Mesodermal cell (in vitro differentiated cells): Measurements from ENCODE around the gene CGRRF1.

Experiments used
- H3K27ac ChIP-seq: 2 replicates; pipeline ENCODE4 v1.7.0; 2013; ENCODE audit warnings: mild to moderate bottlenecking, low read depth, low read length, moderate library complexity; ENCODE audit not compliant: severe bottlenecking
- H3K36me3 ChIP-seq: 2 replicates; pipeline ENCODE4 v1.7.1; 2013; ENCODE audit warnings: mild to moderate bottlenecking, low read length, moderate library complexity; ENCODE audit not compliant: control insufficient read depth, insufficient read depth
- H3K4me1 ChIP-seq: one replicate; pipeline ENCODE4 v1.7.1; 2013; ENCODE audit warnings: mild to moderate bottlenecking, low read length; ENCODE audit not compliant: insufficient read depth, control insufficient read depth, poor library complexity, severe bottlenecking
- H3K4me3 ChIP-seq: 2 replicates; pipeline ENCODE4 v1.7.0; 2013; ENCODE audit warnings: low read length, control low read depth, mild to moderate bottlenecking; ENCODE audit not compliant: insufficient read depth, poor library complexity, severe bottlenecking; ENCODE audit errors: extremely low read depth
- H3K9me3 ChIP-seq: 2 replicates; pipeline ENCODE4 v1.7.1; 2013; ENCODE audit warnings: mild to moderate bottlenecking, low read length, moderate library complexity; ENCODE audit not compliant: control insufficient read depth
- WGBS, 2 experiments: methylation state at CpG; one replicate each; pipeline ENCODE4 v1.1.5; 2013; ENCODE audit warnings: missing lambda C conversion rate in 2 of 2; ENCODE audit not compliant: insufficient coverage in 2 of 2; 5-methylcytosine and 5-hydroxymethylcytosine counted together

The CGRRF1 gene

DNA sequence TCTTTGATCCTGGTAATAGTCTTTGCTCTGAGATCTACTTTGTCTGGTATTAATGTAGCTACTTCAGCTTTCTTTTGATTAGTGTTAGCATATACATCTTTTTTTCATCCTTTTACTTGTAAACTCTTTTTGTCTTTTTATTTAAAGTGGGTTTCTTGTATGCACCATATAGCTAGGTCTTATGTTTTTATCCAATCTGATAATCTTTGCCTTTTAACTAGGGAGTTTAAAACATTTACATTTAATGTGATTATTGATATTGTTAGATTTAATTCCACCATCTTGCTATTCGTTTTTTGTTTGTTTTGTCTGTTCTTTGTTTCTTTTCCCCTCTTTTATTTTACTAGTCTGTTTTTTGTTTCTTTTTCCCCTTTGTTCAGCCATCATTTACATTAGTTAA lies 6.0 kb downstream of the CGRRF1 start:
- Histone ChIP-seq H3K36me3 (peaks cover 25% of the 10 kb centered on the region), H3K4me1 (peaks cover 5% of the 10 kb centered on the region), H3K4me3 (no peak overlapping the region), H3K9me3 (peaks cover 9% of the 10 kb centered on the region), H3K27ac (no peak overlapping the region)
- WGBS, 2 experiments: no CpG with 5 or more reads among the region's 1 CpG

DNA sequence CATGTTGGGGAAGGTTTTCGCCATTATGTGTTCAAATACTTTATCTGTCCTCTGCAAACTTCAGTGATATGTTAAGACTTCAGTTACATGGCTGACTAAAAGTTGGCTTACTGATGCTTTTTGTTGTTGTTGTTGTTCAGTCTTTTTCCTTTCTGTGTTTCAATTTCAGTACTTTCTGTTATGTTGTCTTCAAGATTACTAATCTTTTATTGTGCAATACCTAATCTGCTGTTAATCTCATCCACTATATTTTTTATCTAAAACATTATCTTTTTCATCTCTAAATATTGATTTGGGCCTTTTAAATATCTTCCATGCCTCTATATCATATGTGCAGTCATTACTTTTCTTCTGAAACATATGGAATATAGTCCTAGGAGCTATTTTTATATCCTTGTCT lies 7.0 kb downstream of the CGRRF1 start:
- no CpG with 5 or more reads among the region's 1 CpG for WGBS, 2 experiments

DNA sequence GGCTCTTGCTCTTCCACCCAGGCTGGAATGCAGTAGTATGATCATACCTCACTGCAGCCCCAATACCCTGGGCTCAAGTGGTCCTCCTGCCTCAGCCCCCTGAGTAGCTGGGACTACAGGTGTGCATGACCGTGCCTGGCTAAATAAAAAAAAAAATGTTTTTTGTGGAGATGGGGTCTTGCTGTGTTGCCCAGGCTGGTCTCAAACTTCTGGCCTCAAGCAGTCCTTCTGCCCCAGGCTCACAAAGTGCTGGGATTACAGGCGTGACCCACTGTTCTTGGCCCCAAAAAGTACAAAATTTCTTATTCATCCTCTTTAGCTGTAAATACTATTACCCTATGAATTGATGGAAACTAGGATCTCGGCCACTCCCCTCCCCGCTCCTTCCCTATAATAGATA lies 14.7 kb downstream of the CGRRF1 start:
- no peak overlapping the region for H3K4me3 ChIP-seq
- no peaks in the 10 kb centered on the region for H3K4me1 ChIP-seq
- H3K9me3 ChIP-seq: no peaks in the 10 kb centered on the region
- H3K36me3 ChIP-seq: peaks cover 38% of the 10 kb centered on the region
- no peak overlapping the region for H3K27ac ChIP-seq
- 71% methylated on average over 1 of the region's 4 CpGs; no CpG with 5 or more reads in 1 of the 2 experiments for WGBS, 2 experiments

More for the DNA sequence above, 7.0 kb downstream of the CGRRF1 start:
- Histone ChIP-seq H3K9me3 (peaks cover 9% of the 10 kb centered on the region), H3K4me1 (no peaks in the 10 kb centered on the region), H3K36me3 (peaks cover 25% of the 10 kb centered on the region), H3K27ac (no peak overlapping the region), H3K4me3 (no peak overlapping the region)

DNA sequence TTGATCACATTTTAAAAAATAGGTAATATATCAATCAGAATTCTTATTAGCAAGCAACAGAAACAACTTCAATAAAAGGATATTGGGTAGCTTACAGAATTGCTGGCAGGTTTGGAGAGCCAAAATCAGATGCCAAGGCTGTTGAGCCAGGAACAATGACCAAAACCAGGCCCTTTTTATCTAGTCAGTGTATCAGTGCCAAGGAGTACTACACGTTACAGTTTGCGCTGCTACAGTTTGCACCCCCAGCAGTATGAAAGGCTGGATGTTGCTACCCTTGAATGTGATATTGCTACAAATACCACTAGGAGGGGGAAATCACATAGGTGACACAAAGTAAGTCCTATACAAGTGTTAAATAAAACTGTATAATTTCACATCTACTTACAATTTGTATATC lies 19.3 kb downstream of the CGRRF1 start:
- no peaks in the 10 kb centered on the region for H3K4me1 ChIP-seq
- no peak overlapping the region for H3K27ac ChIP-seq
- no peak overlapping the region for H3K4me3 ChIP-seq
- H3K9me3 ChIP-seq: no peaks in the 10 kb centered on the region
- peaks cover 23% of the 10 kb centered on the region for H3K36me3 ChIP-seq
- WGBS, 2 experiments: 94% methylated on average over 2 of the region's 2 CpGs; no CpG with 5 or more reads in 1 of the 2 experiments

DNA sequence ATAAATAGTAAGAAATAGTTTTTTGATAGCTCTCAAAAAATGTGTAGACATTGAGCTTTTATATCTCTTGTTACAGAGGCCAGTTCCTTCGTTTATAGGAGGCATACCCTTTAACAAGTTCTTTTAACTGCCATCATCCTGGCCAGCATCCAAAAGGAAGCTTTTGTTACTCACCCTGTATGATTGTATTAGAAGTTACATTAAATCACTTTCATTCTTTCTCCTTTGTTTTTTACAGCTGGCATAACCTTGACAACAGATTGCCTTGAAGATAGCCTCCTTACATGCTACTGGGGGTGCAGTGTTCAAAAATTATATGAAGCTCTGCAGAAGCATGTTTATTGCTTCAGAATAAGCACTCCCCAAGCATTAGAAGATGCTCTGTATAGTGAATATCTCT lies 20.1 kb downstream of the CGRRF1 start:
- WGBS, 2 experiments: 86% methylated on average over 1 of the region's 1 CpG; no CpG with 5 or more reads in 1 of the 2 experiments

DNA sequence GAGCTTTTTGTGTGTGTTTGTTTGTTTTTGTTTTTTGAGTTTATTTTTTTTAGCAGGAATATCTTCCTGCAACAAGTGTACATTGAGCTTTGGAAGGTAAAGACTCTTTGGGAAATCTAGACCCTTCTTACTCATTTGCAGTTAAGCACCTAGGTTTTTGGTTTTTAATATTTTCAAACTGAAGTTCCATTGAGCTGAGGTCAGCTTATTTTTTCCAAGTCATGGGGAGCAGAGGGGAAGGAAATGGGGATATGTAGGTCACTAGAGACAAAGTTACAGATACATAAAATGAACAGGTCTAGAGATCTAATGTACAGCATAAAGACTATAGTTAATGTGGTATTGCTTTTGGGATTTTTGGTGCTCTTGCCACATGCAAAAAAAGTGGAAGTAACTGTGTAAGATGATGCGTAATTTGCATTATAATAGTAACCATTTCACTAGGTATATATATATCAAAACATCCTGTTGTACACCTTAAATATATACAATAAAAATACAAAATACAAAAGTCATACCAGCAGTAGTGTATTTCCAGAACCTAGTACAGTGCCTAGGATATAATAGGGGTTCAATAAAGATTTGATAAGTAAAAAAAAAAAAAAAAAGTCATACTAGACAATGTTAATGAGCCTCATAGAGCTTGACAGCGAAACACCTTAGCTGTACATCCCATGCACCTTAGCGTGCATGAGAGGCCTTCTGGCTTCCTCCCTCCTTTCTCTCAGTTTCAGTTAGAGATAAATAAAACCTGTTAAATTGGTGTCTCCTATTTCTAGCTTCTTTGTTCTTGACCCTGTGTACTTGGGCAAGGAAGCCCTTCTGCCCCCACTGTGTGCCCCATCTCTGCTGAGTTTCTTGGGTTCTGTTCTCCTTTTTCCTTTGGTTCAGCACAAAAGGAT lies 22.7 kb downstream of the CGRRF1 start:
- WGBS, 2 experiments: 100% methylated on average over 1 of the region's 3 CpGs; no CpG with 5 or more reads in 1 of the 2 experiments
- no peaks in the 10 kb centered on the region for H3K9me3 ChIP-seq
- H3K36me3 ChIP-seq: peaks cover 9% of the 10 kb centered on the region
- no peak overlapping the region for H3K4me3 ChIP-seq
- no peak overlapping the region for H3K27ac ChIP-seq
- no peaks in the 10 kb centered on the region for H3K4me1 ChIP-seq

More for the DNA sequence above, 20.1 kb downstream of the CGRRF1 start:
- Histone ChIP-seq H3K4me1 (no peaks in the 10 kb centered on the region), H3K27ac (no peak overlapping the region), H3K4me3 (no peak overlapping the region), H3K36me3 (peaks cover 15% of the 10 kb centered on the region), H3K9me3 (no peaks in the 10 kb centered on the region)

DNA sequence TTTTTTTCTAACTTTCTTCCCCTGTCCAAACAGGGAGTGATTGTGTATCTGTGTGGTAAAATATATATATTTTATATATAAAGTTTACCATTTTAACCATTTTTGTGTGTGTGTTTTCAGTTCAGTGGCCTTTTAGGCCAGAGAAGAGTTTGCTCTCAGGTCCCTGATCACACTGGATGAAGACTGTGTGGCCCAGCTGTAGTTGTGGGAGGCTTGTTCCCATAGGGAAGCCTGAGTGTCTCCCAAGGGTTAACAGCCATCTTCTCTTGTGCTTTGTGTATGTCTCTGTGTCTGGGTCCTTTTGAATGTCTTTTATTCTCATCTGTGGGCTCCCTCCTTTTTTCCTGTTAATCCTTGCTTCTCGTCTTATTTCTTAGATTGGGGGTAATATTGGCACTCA lies 23.4 kb downstream of the CGRRF1 start:
- H3K27ac ChIP-seq: no peak overlapping the region
- no peaks in the 10 kb centered on the region for H3K4me1 ChIP-seq
- peaks cover 8% of the 10 kb centered on the region for H3K36me3 ChIP-seq
- H3K4me3 ChIP-seq: no peak overlapping the region
- H3K9me3 ChIP-seq: no peaks in the 10 kb centered on the region
- no CpG with 5 or more reads among the region's 1 CpG for WGBS, 2 experiments

DNA sequence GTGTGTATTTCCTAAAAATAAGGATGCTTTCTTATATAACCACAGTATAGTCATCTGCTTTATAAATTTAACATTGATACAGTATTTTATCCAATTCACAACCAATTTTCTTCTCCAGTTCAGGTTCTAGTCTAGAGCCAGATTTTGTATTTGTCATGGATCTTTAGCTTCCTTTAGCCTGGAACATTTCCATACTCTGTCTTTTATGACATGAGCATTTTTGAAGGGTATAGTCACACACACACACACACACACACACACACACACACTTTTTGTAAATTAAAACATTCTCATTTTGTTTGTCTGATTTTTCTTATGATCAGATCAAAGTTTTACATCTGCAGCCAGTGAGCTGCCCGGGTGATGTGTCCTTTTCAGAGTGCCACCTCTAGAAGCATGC lies 25.4 kb downstream of the CGRRF1 start:
- Histone ChIP-seq H3K4me3 (no peak overlapping the region), H3K9me3 (no peaks in the 10 kb centered on the region), H3K4me1 (no peaks in the 10 kb centered on the region), H3K27ac (no peak overlapping the region), H3K36me3 (peaks cover 15% of the 10 kb centered on the region)
- no CpG with 5 or more reads among the region's 1 CpG for WGBS, 2 experiments

DNA sequence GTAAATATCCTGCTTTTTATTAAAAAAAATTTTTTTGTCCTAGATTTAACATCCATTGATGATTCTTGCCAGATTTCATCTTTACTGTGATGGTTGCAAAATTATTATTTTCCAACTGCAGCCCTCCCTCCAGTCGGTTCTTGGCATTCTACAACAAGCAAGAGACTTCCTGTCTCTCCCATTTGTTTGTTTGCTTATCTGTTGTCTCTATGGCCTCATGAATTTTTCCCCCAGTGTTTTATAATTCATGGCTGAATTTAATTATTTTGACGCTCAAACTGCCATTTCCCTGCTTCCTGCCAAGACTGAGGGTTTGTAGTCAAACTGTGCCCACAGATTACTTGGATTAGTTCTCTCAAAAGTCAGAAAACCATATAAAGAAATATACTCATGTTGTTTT lies 25.9 kb downstream of the CGRRF1 start:
- no peaks in the 10 kb centered on the region for H3K4me1 ChIP-seq
- H3K36me3 ChIP-seq: peaks cover 21% of the 10 kb centered on the region
- H3K4me3 ChIP-seq: no peak overlapping the region
- no CpG with 5 or more reads among the region's 2 CpGs for WGBS, 2 experiments
- H3K9me3 ChIP-seq: no peaks in the 10 kb centered on the region
- H3K27ac ChIP-seq: no peak overlapping the region

DNA sequence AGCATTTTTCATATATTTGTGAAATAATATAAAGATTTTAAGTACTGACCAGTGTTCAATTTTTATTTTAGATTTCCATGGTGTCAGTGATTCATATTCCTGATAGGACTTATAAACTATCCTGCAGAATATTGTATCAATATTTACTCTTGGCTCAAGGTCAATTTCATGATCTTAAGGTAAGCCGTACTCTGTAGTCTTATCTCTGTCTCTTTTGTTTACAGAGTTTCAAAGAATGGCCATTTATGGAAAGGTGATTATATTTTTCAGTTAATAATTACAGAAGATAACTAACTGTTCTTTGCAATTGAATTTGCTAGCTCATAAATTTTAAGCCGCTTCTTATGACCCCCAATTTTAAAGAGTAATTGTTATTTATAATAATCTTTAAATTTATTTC lies 27.9 kb downstream of the CGRRF1 start:
- no peak overlapping the region for H3K4me3 ChIP-seq
- no peak overlapping the region for H3K27ac ChIP-seq
- peaks cover 25% of the 10 kb centered on the region for H3K36me3 ChIP-seq
- H3K9me3 ChIP-seq: no peaks in the 10 kb centered on the region
- WGBS, 2 experiments: no CpG with 5 or more reads among the region's 2 CpGs
- no peaks in the 10 kb centered on the region for H3K4me1 ChIP-seq

DNA sequence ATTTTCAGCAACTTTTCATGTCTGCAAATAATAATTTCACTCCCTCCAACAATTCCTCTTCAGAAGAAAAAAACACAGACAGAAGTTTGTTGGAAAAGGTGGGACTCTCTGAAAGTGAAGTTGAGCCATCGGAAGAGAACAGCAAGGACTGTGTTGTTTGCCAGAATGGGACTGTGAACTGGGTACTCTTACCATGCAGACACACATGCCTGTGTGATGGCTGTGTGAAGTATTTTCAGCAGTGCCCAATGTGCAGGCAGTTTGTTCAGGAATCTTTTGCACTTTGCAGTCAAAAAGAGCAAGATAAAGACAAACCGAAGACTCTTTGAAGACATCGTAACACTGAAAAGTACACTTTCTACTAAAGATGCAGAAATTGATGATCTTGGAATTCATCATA lies 28.3 kb downstream of the CGRRF1 start:
- no peak overlapping the region for H3K27ac ChIP-seq
- WGBS, 2 experiments: 100% methylated on average over 1 to 2 of the region's 3 CpGs
- H3K4me1 ChIP-seq: no peaks in the 10 kb centered on the region
- H3K4me3 ChIP-seq: no peak overlapping the region
- H3K9me3 ChIP-seq: no peaks in the 10 kb centered on the region
- peaks cover 25% of the 10 kb centered on the region for H3K36me3 ChIP-seq
